ENCODE results near the gene FOXK2. TPM values are rescaled to one million over a fixed set of nuclear protein-coding genes. Genes with fewer than 3 reads are reported as not detected.

The FOXK2 gene
- total RNA-seq, 1 experiment from 2014 or later = 118 TPM

GRCh38 chr17:82592767-82593589 is 73.4 kb downstream of the FOXK2 start:
- ChIA-PET POLR2A (no interaction called here), CTCF (no interaction called here)
- Histone ChIP-seq H3K4me1 (no peaks in the 10 kb centered on the region), H3K27me3 (replicated peaks; ENCODE audit: control insufficient read depth, insufficient read depth, low read length) (no peaks in the 10 kb centered on the region), H3K9me3 (no peaks in the 10 kb centered on the region), H3K4me3 (ENCODE audit: low read depth, low read length) (no peak overlapping the region), H3K36me3 (ENCODE audit: control insufficient read depth, insufficient read depth, low read length) (peaks cover 5% of the 10 kb centered on the region)
- H3K9me3 Mint-ChIP-seq (ENCODE audit: unreplicated experiment) = no peaks in the 10 kb centered on the region
- no peak overlapping the region for H3K4me3 Mint-ChIP-seq (ENCODE audit: unreplicated experiment)
- intact Hi-C loops (cut with micrococcal nuclease; ENCODE audit: unreplicated experiment) = no loop called here
- no TSS peak for BruUV-seq (replicated peaks)
- H3K27ac Mint-ChIP-seq (ENCODE audit: unreplicated experiment) = peak overlapping the region; percentile 47
- no peak for TF ChIP-seq CTCF (IDR thresholded peaks at IDR 0.05; ENCODE audit: insufficient read depth in 1 of 2, low read depth in 1 of 2, low read length in 1 of 2, severe bottlenecking in 1 of 2, unreplicated experiment in 1 of 2)
- H3K4me1 Mint-ChIP-seq (ENCODE audit: low read depth, unreplicated experiment) = peaks cover 11% of the 10 kb centered on the region
- H3K36me3 Mint-ChIP-seq (ENCODE audit: insufficient read depth, unreplicated experiment) = peaks cover 82% of the 10 kb centered on the region
- no peak for DNase-seq
- H3K27me3 Mint-ChIP-seq (ENCODE audit: insufficient read depth, unreplicated experiment) = no peaks in the 10 kb centered on the region

GRCh38 chr17:82593590-82594087 is 74.1 kb downstream of the FOXK2 start:
- Histone ChIP-seq H3K4me3 (ENCODE audit: low read depth, low read length) (no peak overlapping the region), H3K27me3 (replicated peaks; ENCODE audit: control insufficient read depth, insufficient read depth, low read length) (no peaks in the 10 kb centered on the region), H3K4me1 (no peaks in the 10 kb centered on the region), H3K36me3 (ENCODE audit: control insufficient read depth, insufficient read depth, low read length) (peaks cover 5% of the 10 kb centered on the region), H3K9me3 (no peaks in the 10 kb centered on the region)
- BruUV-seq (replicated peaks) = no TSS peak
- H3K4me1 Mint-ChIP-seq (ENCODE audit: low read depth, unreplicated experiment) = peaks cover 11% of the 10 kb centered on the region
- DNase-seq = no peak
- intact Hi-C loops (cut with micrococcal nuclease; ENCODE audit: unreplicated experiment) = no loop called here
- peak overlapping the region; percentile 17 for H3K27ac Mint-ChIP-seq (ENCODE audit: unreplicated experiment)
- H3K9me3 Mint-ChIP-seq (ENCODE audit: unreplicated experiment) = no peaks in the 10 kb centered on the region
- peaks cover 79% of the 10 kb centered on the region for H3K36me3 Mint-ChIP-seq (ENCODE audit: insufficient read depth, unreplicated experiment)
- no peak for TF ChIP-seq CTCF (IDR thresholded peaks at IDR 0.05; ENCODE audit: insufficient read depth in 1 of 2, low read depth in 1 of 2, low read length in 1 of 2, severe bottlenecking in 1 of 2, unreplicated experiment in 1 of 2)
- H3K27me3 Mint-ChIP-seq (ENCODE audit: insufficient read depth, unreplicated experiment) = no peaks in the 10 kb centered on the region
- POLR2A ChIA-PET = no interaction called here
- CTCF ChIA-PET = no interaction called here
- no peak overlapping the region for H3K4me3 Mint-ChIP-seq (ENCODE audit: unreplicated experiment)

GRCh38 chr17:82594571-82594970 is 75.0 kb downstream of the FOXK2 start:
- no peak for DNase-seq
- Histone ChIP-seq H3K9me3 (no peaks in the 10 kb centered on the region), H3K27me3 (replicated peaks; ENCODE audit: control insufficient read depth, insufficient read depth, low read length) (no peaks in the 10 kb centered on the region), H3K4me3 (ENCODE audit: low read depth, low read length) (no peak overlapping the region), H3K36me3 (ENCODE audit: control insufficient read depth, insufficient read depth, low read length) (peaks cover 5% of the 10 kb centered on the region), H3K4me1 (no peaks in the 10 kb centered on the region)
- H3K36me3 Mint-ChIP-seq (ENCODE audit: insufficient read depth, unreplicated experiment) = peaks cover 86% of the 10 kb centered on the region
- no peak for TF ChIP-seq CTCF (IDR thresholded peaks at IDR 0.05; ENCODE audit: insufficient read depth in 1 of 2, low read depth in 1 of 2, low read length in 1 of 2, severe bottlenecking in 1 of 2, unreplicated experiment in 1 of 2)
- BruUV-seq (replicated peaks) = no TSS peak
- peaks cover 11% of the 10 kb centered on the region for H3K4me1 Mint-ChIP-seq (ENCODE audit: low read depth, unreplicated experiment)
- H3K9me3 Mint-ChIP-seq (ENCODE audit: unreplicated experiment) = no peaks in the 10 kb centered on the region
- no peaks in the 10 kb centered on the region for H3K27me3 Mint-ChIP-seq (ENCODE audit: insufficient read depth, unreplicated experiment)
- intact Hi-C loops (cut with micrococcal nuclease; ENCODE audit: unreplicated experiment) = no loop called here
- no peak overlapping the region for H3K4me3 Mint-ChIP-seq (ENCODE audit: unreplicated experiment)
- no peak overlapping the region for H3K27ac Mint-ChIP-seq (ENCODE audit: unreplicated experiment)
- ChIA-PET CTCF (interaction anchor here (0.6 kb wide), 1 partner anchor 37 kb away, joined by 4 read pairs; no protein-coding TSS in a partner anchor), POLR2A (no interaction called here)
